Gastrocnemius medialis (tissue), 4 donors: ENCODE results near the gene MYL6.

Experiments used
- CTCF ChIP-seq, 5 experiments: fragments of 450-650 bp in 3 of 5; fragments of 200-600 bp in 2 of 5; sonication (generic) in 2 of 5; IDR thresholded peaks in 4 of 5; conservative IDR thresholded peaks in 1 of 5; 1 replicate in 4 of 5; 2 replicates in 1 of 5; pipeline ENCODE4 v1.5.1; 2016 to 2019; ENCODE audit warnings: antibody characterized with exemption in 5 of 5, mild to moderate bottlenecking in 3 of 5, moderate library complexity in 3 of 5
- POLR2A ChIP-seq, 2 donors: fragments of 450-650 bp; IDR thresholded peaks; one replicate each; pipeline ENCODE4 v1.6.1; 2017; ENCODE audit warnings: antibody characterized with exemption in 2 of 2, mild to moderate bottlenecking in 2 of 2, moderate library complexity in 2 of 2

- TF ChIP-seq CTCF (IDR thresholded peaks at IDR 0.05 in 4 of 5, conservative IDR thresholded peaks at IDR 0.05 in 1 of 5) (no peak), POLR2A (IDR thresholded peaks at IDR 0.05) (no peak)
These were observed 12.9 kb upstream of the MYL6 start for GRCh38 chr12:56145217-56145616.
